ENCODE results near the gene AGBL4. TPM values are rescaled to one million over a fixed set of nuclear protein-coding genes. Genes with fewer than 3 reads are reported as not detected.

The AGBL4 gene
- total RNA-seq, 1 donor from 2014 or later = 3.1 TPM

DNA sequence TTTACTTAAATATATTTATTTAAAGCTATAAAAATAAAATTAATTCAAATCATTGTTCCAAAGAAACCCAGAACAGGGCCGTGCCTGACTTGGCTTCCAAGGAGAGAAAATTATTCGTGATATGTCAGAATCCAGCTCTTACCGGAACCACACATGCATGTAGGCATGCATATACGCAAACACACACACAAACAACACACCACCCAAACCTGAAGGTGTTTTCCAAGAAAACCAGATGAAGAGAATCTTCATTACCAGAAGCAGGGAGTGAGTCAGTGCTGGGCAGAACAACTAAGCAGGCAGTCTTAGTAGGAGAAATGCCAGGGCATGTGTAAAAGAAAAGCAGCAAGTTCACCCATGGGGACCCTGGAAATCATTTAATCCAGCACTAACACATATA is 815.0 kb downstream of the AGBL4 start:
- Mint-ChIP-seq H3K4me3 (ENCODE audit: low read depth) (no peak overlapping the region), H3K27ac (no peak overlapping the region), H3K27me3 (no peaks in the 10 kb centered on the region), H3K9me3 (ENCODE audit: low read depth) (peaks cover 42% of the 10 kb centered on the region), H3K36me3 (ENCODE audit: insufficient read depth) (no peaks in the 10 kb centered on the region), H3K4me1 (ENCODE audit: low read depth) (no peaks in the 10 kb centered on the region)
- TF ChIP-seq, protein P1, sequence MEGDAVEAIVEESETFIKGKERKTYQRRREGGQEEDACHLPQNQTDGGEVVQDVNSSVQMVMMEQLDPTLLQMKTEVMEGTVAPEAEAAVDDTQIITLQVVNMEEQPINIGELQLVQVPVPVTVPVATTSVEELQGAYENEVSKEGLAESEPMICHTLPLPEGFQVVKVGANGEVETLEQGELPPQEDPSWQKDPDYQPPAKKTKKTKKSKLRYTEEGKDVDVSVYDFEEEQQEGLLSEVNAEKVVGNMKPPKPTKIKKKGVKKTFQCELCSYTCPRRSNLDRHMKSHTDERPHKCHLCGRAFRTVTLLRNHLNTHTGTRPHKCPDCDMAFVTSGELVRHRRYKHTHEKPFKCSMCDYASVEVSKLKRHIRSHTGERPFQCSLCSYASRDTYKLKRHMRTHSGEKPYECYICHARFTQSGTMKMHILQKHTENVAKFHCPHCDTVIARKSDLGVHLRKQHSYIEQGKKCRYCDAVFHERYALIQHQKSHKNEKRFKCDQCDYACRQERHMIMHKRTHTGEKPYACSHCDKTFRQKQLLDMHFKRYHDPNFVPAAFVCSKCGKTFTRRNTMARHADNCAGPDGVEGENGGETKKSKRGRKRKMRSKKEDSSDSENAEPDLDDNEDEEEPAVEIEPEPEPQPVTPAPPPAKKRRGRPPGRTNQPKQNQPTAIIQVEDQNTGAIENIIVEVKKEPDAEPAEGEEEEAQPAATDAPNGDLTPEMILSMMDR (IDR thresholded peaks at IDR 0.05; ENCODE audit: unreplicated experiment) = no peak
- no peak for DNase-seq (ENCODE audit: low spot score, unreplicated experiment)

DNA sequence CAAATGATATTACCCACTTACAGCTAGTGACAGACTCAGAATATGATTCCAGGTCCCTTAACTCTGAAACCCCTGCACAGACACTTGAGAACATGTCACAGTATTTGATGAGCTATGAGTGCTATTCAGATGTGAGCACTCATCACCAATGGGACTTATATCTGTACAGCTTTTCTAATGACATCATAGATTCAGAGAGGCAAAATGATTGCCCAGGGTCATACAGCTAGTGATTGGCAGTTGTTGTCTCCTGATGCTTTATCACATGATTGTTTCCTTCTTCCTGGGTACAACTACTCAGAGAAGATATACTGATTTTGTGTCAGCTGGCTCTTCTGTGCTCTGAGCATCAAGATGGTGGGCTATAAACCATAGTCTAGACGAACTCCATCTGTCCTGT is 819.0 kb downstream of the AGBL4 start:
- TF ChIP-seq, protein P1 (IDR thresholded peaks at IDR 0.05; ENCODE audit: unreplicated experiment) = no peak
- no peak overlapping the region for H3K27ac Mint-ChIP-seq
- DNase-seq (ENCODE audit: low spot score, unreplicated experiment) = no peak
- H3K4me3 Mint-ChIP-seq (ENCODE audit: low read depth) = no peak overlapping the region
- H3K4me1 Mint-ChIP-seq (ENCODE audit: low read depth) = no peaks in the 10 kb centered on the region
- peaks cover 53% of the 10 kb centered on the region for H3K9me3 Mint-ChIP-seq (ENCODE audit: low read depth)
- no peaks in the 10 kb centered on the region for H3K27me3 Mint-ChIP-seq
- no peaks in the 10 kb centered on the region for H3K36me3 Mint-ChIP-seq (ENCODE audit: insufficient read depth)

DNA sequence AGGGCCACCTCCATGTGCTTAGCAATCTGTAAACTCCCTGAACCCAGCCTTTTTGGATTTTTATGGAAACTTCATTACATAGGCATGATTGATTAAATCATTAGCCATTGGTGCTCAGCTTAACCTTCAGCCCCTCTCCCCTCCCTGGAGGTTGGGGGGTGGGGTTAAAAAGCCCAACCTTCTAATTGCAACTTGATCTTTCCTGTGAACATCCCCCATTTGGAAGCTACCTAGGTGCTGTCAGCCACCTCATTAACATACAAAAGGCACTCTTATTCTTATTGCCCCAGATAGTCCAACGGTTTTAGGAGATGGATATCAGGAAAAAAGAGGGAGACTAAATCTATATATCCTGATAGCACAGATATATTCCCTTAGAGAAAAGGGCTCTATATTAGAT is 823.0 kb downstream of the AGBL4 start:
- Mint-ChIP-seq H3K9me3 (ENCODE audit: low read depth) (peaks cover 72% of the 10 kb centered on the region), H3K27me3 (no peaks in the 10 kb centered on the region), H3K27ac (no peak overlapping the region), H3K4me1 (ENCODE audit: low read depth) (no peaks in the 10 kb centered on the region), H3K36me3 (ENCODE audit: insufficient read depth) (peaks cover 4% of the 10 kb centered on the region), H3K4me3 (ENCODE audit: low read depth) (no peak overlapping the region)
- TF ChIP-seq, protein P1 (IDR thresholded peaks at IDR 0.05; ENCODE audit: unreplicated experiment) = no peak
- no peak for DNase-seq (ENCODE audit: low spot score, unreplicated experiment)

DNA sequence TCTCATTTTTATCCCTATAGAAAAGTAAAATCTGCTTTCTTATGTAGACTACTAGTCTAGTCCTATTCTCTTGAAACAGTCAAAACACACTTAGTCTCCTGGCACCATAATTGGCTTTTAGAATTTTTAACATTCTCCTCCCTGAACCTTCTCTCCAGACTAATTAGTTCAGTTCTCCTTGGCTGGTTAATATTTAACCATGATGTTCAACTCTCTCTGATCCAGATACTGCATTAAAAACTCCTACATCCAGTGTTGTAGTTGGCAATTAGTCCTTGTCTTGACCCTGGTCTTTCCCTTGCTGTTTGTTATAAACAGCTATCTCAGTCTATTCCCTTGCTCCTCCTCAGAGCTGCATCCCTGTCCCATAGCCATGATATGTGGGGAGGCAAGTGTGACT is 824.2 kb downstream of the AGBL4 start:
- Mint-ChIP-seq H3K4me3 (ENCODE audit: low read depth) (no peak overlapping the region), H3K36me3 (ENCODE audit: insufficient read depth) (peaks cover 4% of the 10 kb centered on the region), H3K27me3 (no peaks in the 10 kb centered on the region), H3K27ac (no peak overlapping the region), H3K4me1 (ENCODE audit: low read depth) (no peaks in the 10 kb centered on the region), H3K9me3 (ENCODE audit: low read depth) (peaks cover 75% of the 10 kb centered on the region)
- DNase-seq (ENCODE audit: low spot score, unreplicated experiment) = no peak
- TF ChIP-seq, protein P1 (IDR thresholded peaks at IDR 0.05; ENCODE audit: unreplicated experiment) = no peak

DNA sequence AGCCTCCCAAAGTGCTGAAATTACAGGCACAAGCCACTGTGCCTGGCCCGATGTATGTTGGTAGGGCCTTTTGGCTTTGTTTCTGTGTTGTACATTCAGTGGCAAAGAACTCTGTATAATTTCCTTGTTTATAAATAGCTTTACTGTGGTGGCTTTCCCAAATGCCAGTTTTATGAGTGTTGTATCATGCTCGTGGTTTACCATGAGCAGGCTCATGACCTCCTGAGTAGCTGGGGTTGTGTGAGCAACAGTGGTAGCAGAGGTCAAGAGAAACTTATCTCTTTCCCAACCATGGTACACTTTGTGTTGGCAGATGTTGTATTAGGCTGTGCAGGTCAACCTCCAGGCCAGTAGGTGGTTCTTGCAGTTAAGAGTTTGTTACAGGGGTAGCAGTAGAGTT is 826.7 kb downstream of the AGBL4 start:
- no peaks in the 10 kb centered on the region for H3K27me3 Mint-ChIP-seq
- H3K4me1 Mint-ChIP-seq (ENCODE audit: low read depth) = no peaks in the 10 kb centered on the region
- H3K36me3 Mint-ChIP-seq (ENCODE audit: insufficient read depth) = peaks cover 4% of the 10 kb centered on the region
- H3K27ac Mint-ChIP-seq = no peak overlapping the region
- no peak for DNase-seq (ENCODE audit: low spot score, unreplicated experiment)
- H3K9me3 Mint-ChIP-seq (ENCODE audit: low read depth) = peaks cover 76% of the 10 kb centered on the region
- TF ChIP-seq, protein P1 (IDR thresholded peaks at IDR 0.05; ENCODE audit: unreplicated experiment) = no peak
- no peak overlapping the region for H3K4me3 Mint-ChIP-seq (ENCODE audit: low read depth)
